GM19023 (cell line): Measurements from ENCODE around the gene TXNL4A.

Experiments used
- ATAC-seq: cut with Tn5 transposase; IDR thresholded peaks from one replicate; pipeline ENCODE4 v1.9.1; 2021; ENCODE audit warnings: mild to moderate bottlenecking, moderate library complexity; ENCODE audit not compliant: unreplicated experiment

The TXNL4A gene

DNA sequence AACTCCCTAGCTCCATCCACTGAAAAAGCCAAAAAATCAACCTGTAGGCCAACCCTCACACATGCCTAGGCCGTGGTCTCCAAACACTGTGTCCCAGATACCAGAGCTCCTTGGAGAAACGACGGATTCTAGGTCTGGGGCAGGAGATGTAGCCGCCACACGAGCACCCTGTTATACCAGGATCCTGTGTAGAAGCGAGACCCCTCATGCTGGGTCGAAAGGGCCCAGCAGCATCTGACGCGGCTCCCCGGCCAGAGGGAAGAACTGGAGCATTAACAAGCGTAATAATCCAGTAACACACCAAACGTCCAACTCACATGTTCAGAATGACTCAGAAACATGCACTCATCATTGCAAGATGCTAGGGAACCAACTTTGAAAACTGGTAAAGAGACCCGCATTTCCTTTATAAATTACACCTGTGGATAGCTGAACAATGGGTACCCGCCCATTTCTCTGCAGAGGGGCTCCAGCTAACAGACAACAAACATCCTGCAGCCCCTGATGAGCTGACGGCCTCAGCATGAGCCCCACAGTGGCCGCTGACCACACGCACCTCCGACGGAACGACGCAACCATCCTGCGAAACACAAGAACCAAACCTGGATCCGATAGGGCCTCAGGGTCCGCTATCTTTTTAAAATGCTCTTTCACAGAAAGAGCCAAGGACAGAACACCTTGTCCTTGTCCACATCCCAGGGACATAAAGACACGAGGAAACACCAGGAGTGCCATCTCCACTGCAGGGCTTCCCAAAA is 51.1 kb downstream of the TXNL4A start:
- ATAC-seq, result no peak

DNA sequence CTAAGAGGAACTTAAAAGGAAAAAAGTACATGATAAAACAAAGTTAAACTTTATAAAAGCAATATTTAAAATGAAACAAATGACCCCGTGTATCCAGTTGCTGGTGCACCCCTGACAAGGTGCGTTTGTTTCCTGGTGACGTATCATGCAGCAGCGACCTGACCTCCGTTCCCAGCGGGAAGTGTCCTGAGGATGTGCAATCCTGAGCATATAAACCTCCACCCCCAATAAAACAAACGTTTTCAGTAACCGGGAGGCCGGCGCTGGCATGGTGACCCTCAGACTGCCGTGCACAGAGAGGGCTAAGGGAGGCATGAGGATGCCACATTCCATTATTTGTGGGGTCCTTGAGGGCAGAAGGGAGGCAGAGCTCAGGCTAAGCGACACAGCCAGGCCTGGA is 51.7 kb downstream of the TXNL4A start:
- ATAC-seq, result no peak

DNA sequence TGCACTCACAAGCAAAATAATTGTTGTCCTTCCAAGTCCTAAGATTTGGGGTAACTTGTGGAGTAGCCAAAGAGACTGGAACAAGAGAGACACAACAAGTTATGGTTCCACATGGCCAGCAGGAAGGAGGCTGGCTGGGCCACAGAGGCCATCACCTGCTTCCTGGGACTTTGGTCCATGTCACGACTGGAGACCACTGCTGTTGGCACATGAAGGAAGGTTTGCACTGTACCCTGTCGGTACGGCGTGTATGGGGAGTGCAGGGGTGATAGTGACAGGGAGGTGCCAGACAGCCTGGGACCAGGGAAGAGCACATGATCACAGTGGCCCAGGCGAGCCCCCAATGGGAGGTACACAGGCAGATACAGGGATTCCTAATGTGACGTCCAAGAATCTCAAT is 52.4 kb downstream of the TXNL4A start:
- no peak for ATAC-seq

DNA sequence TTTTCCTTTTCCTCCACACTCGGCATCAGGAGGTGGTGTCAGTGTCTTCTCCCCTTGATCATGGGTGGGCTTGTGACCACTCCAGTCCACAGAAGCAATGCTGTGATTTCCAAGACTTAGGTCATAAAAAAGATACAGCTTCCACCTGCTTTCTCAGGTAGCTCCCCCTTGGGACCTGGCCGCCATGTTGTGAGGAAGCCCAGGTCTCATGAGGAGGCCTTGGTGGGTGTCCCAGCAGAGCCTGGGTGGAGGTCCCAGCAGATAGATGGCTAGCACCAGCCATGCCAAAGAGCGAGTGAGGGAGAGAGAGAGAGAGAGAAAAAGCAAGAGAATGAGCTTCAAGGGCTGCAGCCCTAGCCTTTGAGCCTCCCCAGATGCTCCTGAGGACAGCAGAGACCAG is 52.9 kb downstream of the TXNL4A start:
- no peak for ATAC-seq

DNA sequence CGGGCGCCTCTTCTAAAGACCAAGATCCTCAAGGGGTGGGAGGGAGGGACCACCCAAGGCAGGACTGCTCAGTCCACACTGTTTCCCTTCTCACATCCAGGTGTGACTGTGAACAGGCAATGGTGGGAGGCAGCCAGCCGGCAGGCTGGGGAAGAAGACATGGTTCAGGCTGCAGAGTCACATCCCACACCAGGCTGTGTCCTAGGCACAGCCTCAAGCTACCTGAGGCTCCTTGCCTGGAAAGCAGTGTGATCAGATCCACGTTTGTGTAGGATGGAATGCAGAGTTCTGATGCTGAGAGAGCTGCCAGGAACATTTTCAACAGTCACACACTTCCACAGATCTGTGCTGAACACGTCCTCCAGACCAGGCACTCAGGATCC is 53.3 kb downstream of the TXNL4A start:
- ATAC-seq, result no peak

DNA sequence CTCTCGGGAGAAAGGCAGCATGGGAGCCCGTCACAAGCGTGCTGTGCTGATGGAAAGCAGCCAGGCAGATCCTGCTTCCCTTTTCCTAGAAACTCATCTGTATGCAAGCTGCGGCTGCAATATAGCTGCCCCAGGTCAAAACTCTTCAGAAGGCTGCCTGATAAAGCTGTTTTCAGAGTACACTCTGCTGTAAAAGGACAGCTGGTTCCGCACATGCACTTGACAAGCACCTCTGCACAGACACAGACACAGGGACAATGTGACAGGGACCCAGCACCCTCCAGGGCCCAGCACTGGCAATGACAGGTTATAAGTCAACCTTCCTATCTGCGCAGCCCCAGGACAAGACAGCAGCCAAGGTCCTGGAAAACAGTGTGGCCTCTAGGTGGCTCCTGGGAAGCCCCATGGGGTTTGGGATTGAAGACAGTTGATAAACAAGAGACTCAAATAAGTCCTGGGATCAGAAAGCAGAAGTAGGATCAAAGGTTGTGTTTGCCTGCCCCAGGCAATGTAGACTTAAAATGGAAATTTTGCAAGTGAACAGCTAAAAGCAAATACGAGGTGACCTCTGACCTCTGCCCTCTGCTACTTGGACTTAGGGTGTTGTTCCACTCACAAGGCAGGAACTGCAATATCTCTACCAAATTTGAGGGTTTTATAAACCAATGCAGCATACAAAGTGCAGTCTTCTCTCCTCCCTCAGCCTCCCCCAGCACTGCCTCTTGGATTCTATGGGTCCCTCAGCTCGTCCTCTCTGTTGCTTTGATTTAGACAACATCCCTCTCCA is 53.9 kb downstream of the TXNL4A start:
- ATAC-seq, result no peak

DNA sequence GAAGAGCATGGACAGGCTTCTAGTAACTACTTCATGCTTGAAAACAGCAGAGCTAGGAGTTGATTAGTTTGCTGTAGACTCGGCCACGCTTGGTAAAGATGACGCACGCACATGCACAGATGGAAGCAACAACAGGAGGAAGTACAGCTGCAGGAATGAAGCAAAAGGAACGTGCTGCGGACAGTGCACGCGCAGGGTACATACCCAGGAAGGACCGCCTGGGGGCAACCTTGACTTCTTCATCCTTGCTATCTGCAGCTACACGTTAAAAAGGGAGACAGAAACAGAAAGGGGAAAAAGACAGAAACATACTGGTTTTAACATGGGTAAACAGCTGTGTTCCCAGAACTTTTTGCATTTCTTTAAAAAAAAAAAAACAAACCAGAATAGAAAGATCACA is 54.6 kb downstream of the TXNL4A start:
- no peak for ATAC-seq

DNA sequence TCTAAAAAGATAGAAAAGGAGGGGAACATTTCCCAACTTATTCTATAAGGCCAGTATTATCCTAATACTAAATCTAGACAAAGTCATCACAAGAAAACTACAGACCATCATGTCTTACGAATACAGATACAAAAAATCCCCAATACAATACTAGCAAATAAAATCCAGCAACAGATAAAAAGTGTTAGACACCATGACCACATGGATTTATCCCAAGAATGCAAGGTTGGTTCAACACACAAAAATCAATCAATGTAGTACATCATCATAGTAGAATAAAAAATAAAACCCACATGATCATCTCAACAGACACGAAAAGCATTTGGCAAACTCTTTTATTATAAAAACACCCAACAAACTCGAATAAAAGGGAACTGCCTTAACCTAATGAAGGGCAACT is 55.5 kb downstream of the TXNL4A start:
- no peak for ATAC-seq

DNA sequence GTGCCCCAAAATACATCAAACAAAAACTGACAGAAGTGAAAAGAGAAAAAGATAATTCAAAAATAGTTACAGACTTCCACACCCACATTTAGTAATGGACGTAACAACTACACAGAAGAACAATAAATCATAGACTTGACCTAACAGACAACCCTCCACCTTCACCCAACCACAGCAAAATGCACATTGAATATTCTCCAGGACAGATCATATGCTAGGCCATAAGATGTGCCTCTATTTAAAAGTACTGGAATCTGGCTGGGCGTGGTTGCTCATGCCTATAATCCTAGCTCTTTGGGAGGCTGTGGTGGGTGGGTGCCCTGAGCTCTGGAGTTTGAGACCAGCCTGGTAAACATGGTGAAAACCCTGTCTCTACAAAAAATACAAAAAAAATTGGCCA is 56.9 kb downstream of the TXNL4A start:
- no peak for ATAC-seq

DNA sequence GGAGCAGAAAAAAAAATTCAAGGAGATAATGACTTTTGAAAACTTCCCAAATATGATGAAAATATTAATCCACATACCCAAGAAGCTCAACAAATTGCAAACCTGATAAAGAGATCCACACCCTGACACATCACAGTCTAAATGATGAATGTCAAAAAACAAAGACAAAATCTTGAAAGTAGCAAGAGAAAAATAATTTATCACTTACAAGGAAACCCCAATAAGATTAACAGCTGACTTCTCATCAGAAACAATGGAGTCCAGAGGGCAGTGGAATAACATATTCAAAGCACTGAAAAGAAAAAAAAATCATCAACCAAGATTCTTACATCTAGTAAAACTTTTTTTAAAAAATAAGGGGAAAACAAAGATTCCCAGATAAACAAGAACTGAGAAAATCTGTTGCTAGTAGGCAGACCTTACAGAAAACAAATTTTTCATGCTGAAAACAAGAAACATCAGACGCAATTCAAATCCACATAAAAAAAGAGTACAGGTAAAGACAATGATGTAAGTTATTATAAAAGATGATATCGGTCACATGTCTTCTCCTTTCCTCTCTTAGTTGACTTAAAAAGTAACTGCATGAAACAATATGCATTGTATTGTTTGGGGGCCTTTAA is 58.2 kb downstream of the TXNL4A start:
- ATAC-seq, result no peak

DNA sequence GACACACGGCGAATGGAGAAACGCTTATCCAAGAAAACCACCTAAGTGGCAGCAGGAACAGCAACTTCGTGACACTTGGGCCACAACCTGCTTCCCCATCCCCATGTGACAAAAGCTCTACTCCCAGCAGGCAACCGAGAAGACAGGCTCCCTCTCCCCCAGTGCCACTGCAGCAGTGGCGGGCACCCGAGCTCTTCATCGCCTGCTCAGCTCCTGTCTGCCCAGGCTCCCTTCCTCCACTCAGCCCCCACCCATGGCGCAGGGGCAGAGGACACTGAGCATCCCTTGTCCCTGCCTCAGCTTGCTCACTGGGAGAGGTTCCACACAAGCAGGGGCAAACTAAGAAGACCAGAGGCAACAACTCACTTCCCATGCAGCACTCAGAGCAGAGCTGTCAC is 59.8 kb downstream of the TXNL4A start:
- ATAC-seq, result no peak

DNA sequence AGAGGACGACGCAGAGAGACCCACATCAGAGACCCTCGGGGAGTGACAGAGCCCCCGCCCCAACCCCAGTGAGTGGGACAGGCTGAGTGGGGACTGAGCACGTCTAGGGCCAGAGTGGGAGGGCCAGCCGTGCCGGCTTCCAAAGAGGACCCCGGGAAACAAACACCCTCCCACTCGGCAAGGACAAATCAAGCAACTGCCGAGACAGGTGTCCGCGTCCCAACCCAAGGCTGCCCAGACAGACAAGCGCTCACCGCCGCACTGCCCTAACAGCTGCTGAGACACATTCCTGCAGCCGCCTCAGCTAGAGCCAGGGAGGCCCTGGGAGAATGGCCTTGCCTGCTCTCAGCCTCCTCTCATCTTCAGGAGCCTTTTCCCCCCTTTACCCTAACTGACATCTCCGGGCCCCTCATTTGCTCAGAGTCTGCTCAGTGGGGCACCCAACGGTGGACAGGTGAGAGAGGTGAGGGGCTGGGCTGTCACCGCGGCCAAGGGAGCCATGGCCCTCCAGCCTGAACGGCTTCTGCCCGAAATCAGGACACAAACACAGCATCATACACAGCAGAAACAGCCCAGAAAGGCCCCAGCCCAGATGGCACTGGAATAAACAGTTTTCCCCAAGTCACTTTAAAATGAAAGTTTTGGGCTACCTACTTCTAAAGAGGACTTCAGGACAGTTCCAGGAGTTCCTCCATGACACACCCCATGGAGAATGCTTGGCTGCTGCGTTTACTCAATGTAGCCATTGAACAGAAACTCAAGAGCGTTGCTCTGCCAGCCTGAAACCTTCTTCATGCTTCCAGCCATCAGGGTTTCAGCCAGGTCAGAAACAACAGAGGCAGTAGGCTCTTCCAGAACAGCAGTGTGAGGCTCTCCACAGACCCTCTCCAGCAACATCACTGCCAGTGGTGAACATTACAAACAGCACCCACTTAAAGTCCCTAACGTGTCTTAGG is 60.5 kb downstream of the TXNL4A start:
- ATAC-seq, result no peak

DNA sequence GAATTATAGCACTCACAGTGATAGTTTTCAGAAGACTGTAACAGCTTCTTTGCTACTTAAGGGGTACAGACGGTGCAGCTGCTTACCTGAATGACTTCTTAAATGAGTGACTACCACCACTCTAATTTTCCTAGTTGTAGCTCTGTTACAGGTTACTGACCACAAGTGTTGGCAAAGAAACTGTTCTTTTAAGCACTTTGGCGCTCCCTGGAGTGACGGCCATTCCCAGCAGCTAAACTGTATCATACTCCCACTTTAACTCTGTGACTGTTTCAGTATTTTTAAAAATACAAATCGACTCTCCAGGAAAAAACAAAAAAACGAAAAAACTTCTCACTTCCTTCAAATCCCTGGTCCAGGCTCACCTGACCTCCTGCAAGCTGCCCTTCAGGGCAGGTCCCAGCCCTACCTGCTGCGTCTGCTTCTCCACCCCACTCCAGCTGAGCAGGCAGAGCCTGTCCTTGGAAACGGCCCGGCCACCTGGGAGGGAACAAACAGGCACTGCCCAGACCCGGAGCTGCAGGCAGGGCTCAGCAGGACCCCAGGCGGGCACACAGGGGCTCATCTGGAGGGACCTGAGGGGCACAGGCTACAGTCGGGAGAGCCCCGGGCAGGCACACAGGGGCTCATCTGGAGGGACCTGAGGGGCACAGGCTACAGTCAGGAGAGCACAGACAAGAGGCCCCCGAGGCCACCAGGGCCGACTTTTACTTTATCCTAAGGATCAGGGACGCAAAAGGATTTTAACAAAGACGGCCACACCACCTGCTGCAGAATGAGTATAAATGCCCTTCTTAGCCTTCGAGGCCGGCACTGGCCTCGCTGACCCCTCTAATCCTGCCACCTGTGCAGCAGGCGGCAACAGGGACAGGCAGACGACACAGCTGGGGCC is 61.4 kb downstream of the TXNL4A start:
- ATAC-seq, result no peak

DNA sequence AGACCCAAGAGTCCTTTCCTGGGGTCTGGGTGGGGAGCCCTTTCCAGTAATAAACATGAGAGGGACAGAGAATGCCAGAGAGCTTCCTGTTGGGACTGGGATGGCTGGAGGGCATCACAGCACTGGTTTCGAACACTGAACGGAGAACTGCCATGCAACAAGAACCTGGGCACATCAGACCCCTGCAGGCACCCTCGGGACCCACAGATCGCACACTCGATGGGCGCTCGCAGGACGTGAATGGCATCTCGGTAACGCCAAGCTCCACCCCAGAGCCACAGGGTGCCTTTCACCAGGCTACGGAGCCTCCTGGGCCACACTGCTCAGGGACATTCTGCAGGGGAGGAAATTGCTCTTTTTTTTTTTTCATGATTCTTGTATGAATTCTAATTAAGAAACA is 62.1 kb downstream of the TXNL4A start:
- ATAC-seq, result no peak

DNA sequence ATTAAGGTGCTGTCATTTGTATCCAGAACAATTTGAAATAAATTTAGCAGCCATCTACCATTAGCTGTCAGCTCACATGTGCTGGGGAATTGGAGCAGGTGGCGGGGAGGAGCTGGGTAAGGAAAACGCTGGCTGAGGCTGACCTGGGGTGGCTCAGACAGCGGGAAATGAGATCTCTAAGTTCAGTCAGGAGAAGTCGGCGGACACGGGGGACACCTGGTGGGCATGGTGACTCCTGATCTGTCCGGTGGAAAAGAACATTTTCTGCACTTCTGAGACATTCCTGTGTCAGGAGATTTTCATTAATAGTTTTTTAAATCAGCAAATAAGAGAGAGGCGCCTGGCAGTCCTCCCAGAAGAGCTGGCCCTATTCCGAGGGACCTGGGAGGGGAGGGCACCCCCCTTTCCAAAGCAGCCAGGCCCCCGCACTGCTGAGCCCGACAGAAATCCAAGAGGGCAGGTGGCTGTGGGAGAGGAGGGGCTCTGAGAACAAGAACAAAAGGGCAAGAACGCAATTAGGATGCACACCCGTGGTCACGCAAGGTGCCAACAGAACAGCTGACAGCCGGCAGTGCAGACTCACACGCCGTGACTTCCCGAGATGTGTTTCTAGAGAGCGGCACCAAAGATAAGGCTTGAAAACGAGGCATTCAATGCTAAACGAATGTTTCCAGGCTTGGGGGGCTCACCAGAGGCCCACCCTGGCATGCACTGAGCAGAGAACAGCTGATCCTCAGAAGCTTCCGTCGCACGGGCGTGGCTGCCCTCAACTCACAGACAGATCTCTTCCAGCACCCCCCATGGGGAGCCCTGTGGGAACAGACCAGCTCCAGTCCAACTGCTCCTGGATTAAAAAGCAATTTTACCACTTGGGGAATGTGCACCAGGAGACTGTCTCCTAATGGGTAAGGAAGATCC is 63.3 kb downstream of the TXNL4A start:
- ATAC-seq, result no peak

DNA sequence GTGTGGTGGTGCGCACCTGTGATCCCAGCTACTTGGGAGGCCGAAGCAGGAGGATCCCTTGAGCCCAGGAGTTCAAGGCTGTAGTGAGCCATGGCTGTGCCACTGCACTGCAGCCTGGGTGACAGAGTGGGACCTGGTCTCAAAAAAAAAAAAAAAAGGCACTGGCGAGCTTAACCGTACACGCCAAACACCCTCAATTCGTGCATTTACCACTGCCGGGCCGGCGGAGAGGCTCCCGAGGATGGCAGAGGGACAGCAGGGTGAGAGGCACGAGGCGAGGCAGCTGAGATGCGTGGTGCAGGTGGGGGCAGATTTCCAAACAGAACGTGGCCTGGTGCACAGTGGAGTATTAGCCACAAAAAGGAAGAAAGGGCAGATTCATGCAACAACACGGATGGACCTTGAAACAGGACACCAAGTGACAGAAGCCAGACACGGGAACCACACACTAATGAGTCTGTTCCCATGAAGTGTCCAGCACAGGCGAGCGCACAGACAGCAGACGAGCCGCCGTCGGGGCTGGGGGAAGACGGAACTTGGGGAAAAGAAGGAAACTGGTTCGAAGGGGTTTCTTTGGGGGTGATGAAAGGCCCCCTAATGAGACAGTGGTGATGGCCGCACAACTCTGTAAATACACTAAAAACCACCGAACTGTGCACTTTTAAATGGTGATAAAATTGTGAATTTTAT is 64.3 kb downstream of the TXNL4A start:
- ATAC-seq, result no peak

DNA sequence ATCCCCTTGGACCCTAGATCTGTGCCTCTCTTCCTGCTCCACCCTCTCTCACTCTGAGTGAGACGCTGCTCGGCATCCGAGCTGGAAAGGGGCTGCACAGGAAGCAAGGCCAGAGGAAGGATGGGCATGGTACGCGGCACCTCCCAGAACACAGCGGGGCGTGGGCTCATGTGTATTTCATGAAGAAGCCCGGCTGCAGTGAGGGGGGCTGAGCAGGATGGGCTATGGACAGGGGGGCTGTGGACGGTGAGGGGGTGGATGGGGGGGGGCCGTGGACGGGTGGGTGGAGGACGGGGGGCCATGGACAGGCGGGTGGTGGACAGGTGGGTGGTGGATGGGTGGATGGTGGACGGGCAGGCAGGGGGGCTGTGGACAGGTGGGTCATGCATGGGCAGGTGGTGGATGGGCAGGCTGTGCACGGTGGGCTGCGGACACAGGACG is 65.4 kb downstream of the TXNL4A start:
- no peak for ATAC-seq
